GM19452 (cell line): ENCODE results near the gene CHCHD6.

ENCODE experiments used
- ATAC-seq: cut with Tn5 transposase; IDR thresholded peaks from one replicate; pipeline ENCODE4 v1.9.1; 2021; ENCODE audit not compliant: unreplicated experiment

The CHCHD6 gene

GRCh38 chr3:126970101-126970500 lies 266.1 kb downstream of the CHCHD6 start:
- no peak for ATAC-seq

- no peak for ATAC-seq
Observed at GRCh38 chr3:126970921-126971320, 266.9 kb downstream of the CHCHD6 start.

- no peak for ATAC-seq
Observed at GRCh38 chr3:126971891-126972351, 267.9 kb downstream of the CHCHD6 start.

- ATAC-seq, result no peak
Observed at GRCh38 chr3:126972866-126973265, 268.8 kb downstream of the CHCHD6 start.

GRCh38 chr3:126973814-126974213 lies 269.8 kb downstream of the CHCHD6 start:
- ATAC-seq, result no peak

- no peak for ATAC-seq
Observed at GRCh38 chr3:126974756-126975155, 270.7 kb downstream of the CHCHD6 start.

- ATAC-seq, result no peak
Observed at GRCh38 chr3:126976906-126977305, 272.9 kb downstream of the CHCHD6 start.

GRCh38 chr3:126977821-126978220 lies 273.8 kb downstream of the CHCHD6 start:
- no peak for ATAC-seq

- no peak for ATAC-seq
Observed at GRCh38 chr3:126978291-126978690, 274.3 kb downstream of the CHCHD6 start.

GRCh38 chr3:126979046-126979628 lies 275.1 kb downstream of the CHCHD6 start:
- no peak for ATAC-seq

- ATAC-seq, result no peak
Observed at GRCh38 chr3:126980266-126980811, 276.3 kb downstream of the CHCHD6 start.

GRCh38 chr3:126982126-126982470 lies 278.1 kb downstream of the CHCHD6 start:
- peak; percentile 40 for ATAC-seq

- peak; percentile 75 for ATAC-seq
Observed at GRCh38 chr3:126982471-126983175, 278.6 kb downstream of the CHCHD6 start, which contains the start of gene PLXNA1. PLXNA1 (plus strand) TSS chr3:126983115; CDS start chr3:126988594, 5,479 bp downstream.

GRCh38 chr3:126983276-126983652 lies 279.2 kb downstream of the CHCHD6 start:
- ATAC-seq, result no peak

- no peak for ATAC-seq
Observed at GRCh38 chr3:126983653-126984390, 279.8 kb downstream of the CHCHD6 start.

GRCh38 chr3:126984391-126985131 lies 280.5 kb downstream of the CHCHD6 start:
- no peak for ATAC-seq

- no peak for ATAC-seq
Observed at GRCh38 chr3:126985132-126985985, 281.3 kb downstream of the CHCHD6 start.

GRCh38 chr3:126986001-126986400 lies 282.0 kb downstream of the CHCHD6 start:
- no peak for ATAC-seq

- no peak for ATAC-seq
Observed at GRCh38 chr3:126987129-126987528, 283.1 kb downstream of the CHCHD6 start.

- ATAC-seq, result no peak
Observed at GRCh38 chr3:126987596-126987995, 283.6 kb downstream of the CHCHD6 start.
